ENCODE results near the gene CSDE1.

CSDE1 gene

DNA sequence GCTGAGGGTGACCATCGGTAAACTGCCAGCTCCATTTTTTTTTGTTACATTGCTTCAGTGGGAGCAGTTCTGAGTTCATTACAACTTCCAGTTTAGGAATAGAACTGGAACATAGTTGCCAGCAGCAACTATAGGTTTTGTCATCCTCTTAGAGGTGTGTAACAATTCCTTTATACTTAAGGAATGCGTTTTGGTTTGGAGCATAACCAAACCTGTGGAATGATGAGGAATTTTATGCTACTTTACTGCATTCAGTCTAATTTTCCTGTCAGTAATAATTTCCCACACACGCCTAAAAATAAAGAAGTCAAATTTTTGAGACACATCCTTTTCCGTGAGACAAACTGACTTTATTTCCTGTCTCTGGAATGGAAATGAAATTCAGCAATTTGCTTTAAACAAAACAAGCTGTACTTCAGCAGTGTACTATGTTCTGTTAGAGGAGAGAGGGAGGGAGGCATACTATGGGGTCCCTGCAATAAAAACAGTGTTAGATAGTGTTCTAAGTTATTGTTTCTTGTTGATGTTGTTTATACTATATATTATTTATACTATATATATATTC is 57.7 kb downstream of the CSDE1 start:
- DNase-seq, result no peak

DNA sequence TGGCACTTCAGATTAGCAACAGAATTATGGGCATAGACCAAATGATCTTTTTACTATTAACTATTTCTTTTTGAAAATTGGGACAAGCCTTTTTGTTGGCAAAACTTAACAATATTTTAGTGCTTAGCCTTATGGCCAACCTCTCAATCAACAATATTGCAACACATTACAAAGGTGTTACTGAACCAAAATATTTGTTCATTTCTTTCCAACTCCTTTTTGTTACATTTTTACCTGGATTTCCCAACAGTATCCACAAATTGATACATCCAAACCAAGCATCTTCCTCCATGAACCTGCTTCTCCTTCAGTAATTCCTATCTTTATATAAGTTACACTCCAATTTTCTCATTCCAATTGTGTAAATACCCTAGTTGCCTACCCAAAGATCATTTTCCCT is 61.0 kb downstream of the CSDE1 start:
- DNase-seq, result no peak

DNA sequence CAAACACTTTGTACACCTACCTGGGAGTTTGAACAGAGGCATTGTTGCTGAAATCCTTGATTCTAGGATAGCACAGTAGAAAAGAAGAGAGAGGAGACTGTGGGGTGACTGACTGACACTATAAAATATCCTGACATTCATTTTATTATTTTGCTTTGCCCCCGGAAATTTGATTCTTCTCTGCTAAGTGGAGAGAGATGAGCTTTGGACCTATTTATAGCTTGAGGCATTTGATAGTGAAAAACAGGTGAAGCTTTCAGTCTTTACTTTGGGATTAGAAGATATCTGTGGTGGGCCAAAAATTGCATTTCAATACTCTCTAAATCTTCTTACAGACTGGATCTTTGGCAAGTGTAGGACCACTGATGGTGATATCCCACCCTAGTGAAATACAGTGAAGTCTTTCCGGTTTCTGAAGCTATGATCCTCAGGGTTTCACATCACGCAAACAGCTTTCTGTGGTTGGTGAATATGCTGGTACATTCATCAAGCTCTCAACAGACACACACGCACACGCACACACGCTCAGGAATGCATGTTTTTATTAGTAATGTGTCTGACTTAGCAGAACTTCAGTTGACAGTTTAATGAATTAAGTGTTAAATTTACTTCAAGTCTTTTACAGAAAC is 62.2 kb downstream of the CSDE1 start, which contains the start of gene AMPD1:
AMPD1 (minus strand) TSS at position 117 of the 629 bp plus-strand sequence; CDS start at position 42, 75 bp downstream.
- DNase-seq, result no peak

DNA sequence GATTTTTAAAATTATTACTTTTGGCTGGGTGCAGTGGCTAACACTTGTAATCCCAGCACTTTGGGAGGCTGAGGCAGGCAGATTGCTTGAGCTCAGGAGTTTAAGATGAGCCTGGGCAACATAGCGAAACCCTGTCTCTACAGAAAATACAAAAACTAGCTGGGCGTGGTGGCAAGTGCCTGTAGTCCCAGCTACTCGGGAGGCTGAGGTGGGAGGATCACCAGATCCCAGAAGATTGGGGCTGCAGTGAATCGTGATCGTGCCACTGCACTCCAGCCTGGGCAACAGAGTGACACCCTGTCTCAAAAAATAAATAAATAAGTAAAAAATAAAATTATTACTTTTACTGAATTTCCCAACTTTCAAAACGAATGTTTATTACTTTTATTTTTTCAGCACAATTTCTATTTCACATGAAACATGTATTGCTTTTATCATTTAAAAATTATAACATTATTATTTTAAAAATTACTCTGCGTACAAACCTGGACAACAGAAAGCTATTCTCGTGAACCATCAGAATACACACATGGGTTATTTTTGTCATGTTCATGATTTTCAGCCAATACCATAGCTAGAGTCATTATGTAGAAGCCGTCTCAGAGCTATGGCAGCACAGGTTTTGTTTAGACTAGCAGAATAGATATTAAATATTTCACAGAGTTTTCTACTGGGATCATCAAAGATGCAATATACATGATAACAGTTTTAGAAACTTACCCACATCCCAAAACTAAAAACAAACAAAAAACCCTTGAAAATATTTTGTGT is 63.1 kb downstream of the CSDE1 start:
- no peak for DNase-seq

DNA sequence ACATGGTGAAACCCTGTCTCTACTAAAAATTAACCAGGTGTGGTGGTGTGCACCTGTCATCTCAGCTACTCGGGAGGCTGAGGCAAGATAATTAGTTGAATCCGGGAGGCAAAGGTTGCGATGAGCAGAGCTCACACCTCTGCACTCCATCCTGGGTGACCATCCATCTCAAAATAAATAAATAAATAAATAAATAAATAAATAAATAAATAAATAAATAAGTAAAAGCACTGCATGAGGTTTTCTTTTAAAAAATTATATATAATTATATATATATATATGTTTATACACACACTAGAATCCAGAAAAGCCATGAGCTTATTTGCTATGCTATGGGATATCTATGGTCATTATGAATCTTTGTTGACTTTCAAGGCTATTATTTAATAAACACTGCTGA is 64.8 kb downstream of the CSDE1 start:
- DNase-seq, result no peak

GRCh38 chr1:114691061-114691460 is 66.7 kb downstream of the CSDE1 start:
- DNase-seq, result no peak

DNA sequence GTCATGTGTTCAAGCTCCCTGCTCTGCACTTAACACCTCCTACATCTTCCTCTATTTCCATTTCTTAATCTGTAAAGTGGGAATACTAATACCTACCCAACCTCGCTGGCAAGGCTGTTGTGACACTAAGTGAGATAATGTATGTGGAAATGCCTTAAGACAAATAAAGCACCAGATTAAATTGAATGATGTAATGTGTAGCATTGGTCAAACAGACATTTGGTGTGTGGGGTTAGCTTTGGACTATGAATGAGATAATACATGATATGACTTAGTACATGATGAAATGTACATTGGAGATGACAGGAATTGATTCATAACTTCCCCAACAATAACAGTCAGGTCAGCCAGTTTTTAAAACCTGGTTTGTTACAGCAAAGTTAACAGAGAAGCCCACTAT is 67.6 kb downstream of the CSDE1 start:
- DNase-seq, result no peak

GRCh38 chr1:114688526-114688925 is 69.3 kb downstream of the CSDE1 start:
- no peak for DNase-seq

DNA sequence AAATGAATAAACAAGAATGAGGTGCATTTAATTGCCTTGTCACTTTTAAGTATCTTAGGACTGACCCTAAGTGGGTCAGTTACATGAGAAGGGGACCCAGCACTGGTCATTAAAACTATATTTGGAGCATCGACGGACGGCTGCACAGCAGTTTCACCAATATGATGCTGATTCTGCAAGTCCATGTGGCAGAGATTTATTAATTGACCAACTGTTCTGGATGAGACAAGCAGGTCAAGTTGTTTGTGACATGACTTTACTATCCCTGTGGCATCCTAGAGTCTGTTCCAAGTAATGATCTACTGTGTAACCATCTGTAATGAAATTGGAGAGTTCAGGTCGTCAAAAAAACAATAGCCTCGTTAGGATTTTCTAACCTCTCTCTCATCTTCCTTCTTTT is 71.9 kb downstream of the CSDE1 start:
- no peak for DNase-seq

- no peak for DNase-seq
Observed at GRCh38 chr1:114677691-114678090, 80.1 kb downstream of the CSDE1 start.

GRCh38 chr1:114676115-114676514 is 81.7 kb downstream of the CSDE1 start:
- no peak for DNase-seq

DNA sequence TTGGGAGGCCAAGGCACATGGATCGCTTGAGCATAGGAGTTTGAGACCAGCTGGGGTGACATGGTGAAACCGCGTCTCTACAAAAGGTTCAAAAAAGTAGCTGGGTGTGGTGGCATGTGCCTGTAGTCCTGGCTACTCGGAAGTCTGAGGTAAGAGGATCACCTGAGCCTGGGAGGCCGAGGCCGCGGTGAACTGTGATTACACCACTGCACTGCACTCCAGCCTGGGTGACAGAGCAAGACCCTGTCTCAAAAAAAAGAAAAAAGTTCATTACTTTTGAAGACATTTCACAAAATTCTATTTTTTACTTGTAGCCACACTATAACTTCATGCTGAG is 85.9 kb downstream of the CSDE1 start:
- no peak for DNase-seq

DNA sequence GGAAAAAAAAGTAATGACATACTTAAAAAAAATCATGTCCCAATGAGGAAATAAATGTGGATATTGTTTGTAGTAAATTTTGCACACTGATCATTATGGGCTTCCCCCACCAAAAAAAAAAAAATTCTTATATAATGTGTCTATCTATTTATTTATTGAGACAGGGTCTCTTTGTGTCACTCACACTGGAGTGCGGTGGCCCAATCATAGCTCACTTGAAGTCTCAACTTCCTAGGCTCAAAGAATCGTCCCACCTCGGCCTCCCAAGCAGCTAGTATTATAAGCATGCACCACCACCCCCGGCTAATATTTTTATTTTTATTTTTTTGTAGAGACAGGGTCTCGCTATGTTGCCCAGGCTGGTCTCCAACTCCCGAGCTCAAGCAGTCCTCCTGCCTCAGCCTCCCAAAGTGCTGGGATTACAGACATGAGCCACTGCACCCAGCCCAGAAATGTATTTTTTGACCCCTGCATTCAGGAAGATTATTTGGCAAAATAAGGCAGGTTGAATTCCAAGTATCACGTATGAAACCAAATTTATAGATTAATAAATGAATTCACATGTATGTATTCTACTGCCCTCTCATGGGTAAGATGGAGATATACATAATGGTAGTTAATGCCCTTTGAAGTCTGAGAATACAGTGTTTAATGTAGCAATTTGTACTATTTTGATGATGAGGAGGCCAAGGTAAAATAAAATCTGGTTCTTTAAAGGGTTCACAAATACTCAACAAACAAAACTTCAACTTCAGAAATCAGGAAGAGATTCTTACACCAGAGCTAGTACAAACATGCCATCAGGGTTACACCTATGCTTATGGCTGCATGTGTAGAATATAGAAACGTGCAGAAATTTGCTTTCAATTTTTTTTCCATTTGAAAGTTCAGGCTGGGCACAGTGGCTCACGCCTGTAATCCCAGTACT is 86.5 kb downstream of the CSDE1 start:
- peak; percentile 1 for DNase-seq

GRCh38 chr1:114670083-114671010 is 87.4 kb downstream of the CSDE1 start:
- peak; percentile 77 for DNase-seq

- DNase-seq, result peak; percentile 59
Observed at GRCh38 chr1:114669562-114670082, 88.2 kb downstream of the CSDE1 start, which contains the start of gene DENND2C. TSS of gene DENND2C (minus strand) at chr1:114670049. CDS start at chr1:114625984, 44,065 bp downstream.

GRCh38 chr1:114668784-114669561 is 88.8 kb downstream of the CSDE1 start:
- no peak for DNase-seq

DNA sequence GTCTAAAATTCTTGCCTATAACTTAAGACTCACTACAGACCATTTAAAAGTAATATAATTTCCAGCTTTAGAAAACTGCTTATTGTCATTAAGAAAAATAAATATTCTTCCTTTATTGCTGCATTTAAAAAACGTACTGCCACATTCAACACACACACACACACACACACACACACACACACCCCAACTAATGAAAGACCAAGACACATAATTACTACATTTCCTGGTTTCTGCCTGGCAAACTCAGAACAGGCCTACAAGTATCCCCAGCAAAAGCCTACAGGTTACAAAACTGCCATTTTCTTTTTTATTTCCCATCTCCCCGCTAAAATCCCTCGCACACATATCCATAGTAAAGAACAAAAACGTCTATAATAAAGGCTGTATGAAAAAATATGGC is 89.4 kb downstream of the CSDE1 start:
- DNase-seq, result no peak

GRCh38 chr1:114666954-114667353 is 90.8 kb downstream of the CSDE1 start:
- DNase-seq, result no peak
